DND-41 (cell line): ENCODE data around the gene EBPL.
"Not testable (repeated sequence)": the region's sequence is repeated elsewhere in the genome, so short reads cannot be mapped to it uniquely, and the experiment has no call there.

ENCODE experiments used
- ATAC-seq: fragments of 200-7000 bp; cut with Tn5 transposase; 3 replicates; pipeline ENCODE4 v1.9.1; 2021; ENCODE audit warnings: low read depth; ENCODE audit not compliant: insufficient read depth
- DNase-seq: peaks from one replicate; pipeline ENCODE4 v3.0.0-alpha.2; 2020
- H2AFZ ChIP-seq: 2 replicates; pipeline ENCODE4 v1.6.0; 2012; ENCODE audit warnings: low read depth, low read length
- H3K27ac ChIP-seq: 2 replicates; pipeline ENCODE4 v1.5.1; 2012; ENCODE audit warnings: low read length, inconsistent platforms
- H3K27me3 ChIP-seq: fragments of 200-600 bp; sonication (generic); 2 replicates; pipeline ENCODE4 v1.6.0; 2012; ENCODE audit warnings: low read length, mild to moderate bottlenecking, inconsistent platforms; ENCODE audit not compliant: insufficient read depth, poor library complexity
- H3K36me3 ChIP-seq: 2 replicates; pipeline ENCODE4 v1.5.1; 2012; ENCODE audit warnings: low read length, inconsistent platforms; ENCODE audit not compliant: insufficient read depth
- H3K4me1 ChIP-seq: 2 replicates; pipeline ENCODE4 v1.5.1; 2012; ENCODE audit warnings: mild to moderate bottlenecking, low read length; ENCODE audit not compliant: insufficient read depth
- H3K4me2 ChIP-seq: 2 replicates; pipeline ENCODE4 v1.6.0; 2012; ENCODE audit warnings: mild to moderate bottlenecking, moderate library complexity, low read length, inconsistent platforms; ENCODE audit not compliant: insufficient read depth
- H3K4me3 ChIP-seq, 2 experiments: fragments of 200-600 bp in 1 of 2; shearing (Covaris generic) in 1 of 2; 2 replicates each; pipeline ENCODE4 v1.5.1; 2012 to 2016; ENCODE audit warnings: inconsistent platforms in 2 of 2, low read length in 2 of 2, mild to moderate bottlenecking in 2 of 2, low read depth in 1 of 2, moderate library complexity in 1 of 2
- H3K79me2 ChIP-seq: 2 replicates; pipeline ENCODE4 v1.6.0; 2012; ENCODE audit warnings: low read length, inconsistent platforms; ENCODE audit not compliant: insufficient read depth
- H3K9ac ChIP-seq: 2 replicates; pipeline ENCODE4 v1.6.0; 2012; ENCODE audit warnings: low read depth, mild to moderate bottlenecking, inconsistent platforms, low read length, moderate library complexity
- H3K9me3 ChIP-seq: 2 replicates; pipeline ENCODE4 v1.5.1; 2012; ENCODE audit warnings: low read length, moderate library complexity, mild to moderate bottlenecking, inconsistent platforms; ENCODE audit not compliant: insufficient read depth, severe bottlenecking
- H4K20me1 ChIP-seq: 2 replicates; pipeline ENCODE4 v1.6.0; 2012; ENCODE audit warnings: low read length; ENCODE audit not compliant: insufficient read depth
- EZH2 ChIP-seq: IDR thresholded peaks from 3 replicates; pipeline ENCODE4 v1.6.1; 2012; ENCODE audit warnings: borderline replicate concordance, low read depth, mild to moderate bottlenecking, moderate library complexity, low read length, inconsistent platforms; ENCODE audit not compliant: severe bottlenecking
- TF ChIP-seq, protein P1 (sequence below): IDR thresholded peaks from 2 replicates; pipeline ENCODE4 v1.5.1; 2012; ENCODE audit warnings: borderline replicate concordance, low read length, moderate library complexity, mild to moderate bottlenecking; ENCODE audit not compliant: poor library complexity, severe bottlenecking; ENCODE audit errors: extremely low read depth

Gene EBPL

DNA sequence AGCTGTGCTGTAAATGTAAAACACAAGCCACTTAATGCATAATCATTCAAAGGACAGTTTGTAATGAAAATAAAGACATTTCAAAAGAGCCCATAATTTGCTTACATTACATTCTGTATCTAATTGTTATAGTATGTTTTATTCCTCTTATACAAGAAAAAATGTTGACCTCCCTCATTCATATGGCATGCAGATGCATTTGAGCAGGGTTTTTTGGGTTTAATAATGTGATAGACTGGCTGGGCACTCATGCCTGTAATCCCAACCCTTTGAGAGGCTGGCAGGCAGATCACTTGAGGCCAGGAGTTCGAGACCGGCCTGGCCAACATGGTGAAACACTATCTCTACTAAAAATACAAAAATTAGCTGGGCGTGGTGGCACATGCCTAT lies 74.6 kb downstream of the EBPL start:
- Histone ChIP-seq H3K4me1 (no peaks in the 10 kb centered on the region), H3K4me2 (no peak overlapping the region), H3K9me3 (no peaks in the 10 kb centered on the region), H4K20me1 (no peaks in the 10 kb centered on the region), H3K27ac (no peak overlapping the region), H3K79me2 (no peaks in the 10 kb centered on the region), H3K9ac (no peak overlapping the region), H2AFZ (no peak overlapping the region), H3K27me3 (no peaks in the 10 kb centered on the region), H3K4me3 (no peak overlapping the region), H3K36me3 (no peaks in the 10 kb centered on the region)
- TF ChIP-seq, protein P1, sequence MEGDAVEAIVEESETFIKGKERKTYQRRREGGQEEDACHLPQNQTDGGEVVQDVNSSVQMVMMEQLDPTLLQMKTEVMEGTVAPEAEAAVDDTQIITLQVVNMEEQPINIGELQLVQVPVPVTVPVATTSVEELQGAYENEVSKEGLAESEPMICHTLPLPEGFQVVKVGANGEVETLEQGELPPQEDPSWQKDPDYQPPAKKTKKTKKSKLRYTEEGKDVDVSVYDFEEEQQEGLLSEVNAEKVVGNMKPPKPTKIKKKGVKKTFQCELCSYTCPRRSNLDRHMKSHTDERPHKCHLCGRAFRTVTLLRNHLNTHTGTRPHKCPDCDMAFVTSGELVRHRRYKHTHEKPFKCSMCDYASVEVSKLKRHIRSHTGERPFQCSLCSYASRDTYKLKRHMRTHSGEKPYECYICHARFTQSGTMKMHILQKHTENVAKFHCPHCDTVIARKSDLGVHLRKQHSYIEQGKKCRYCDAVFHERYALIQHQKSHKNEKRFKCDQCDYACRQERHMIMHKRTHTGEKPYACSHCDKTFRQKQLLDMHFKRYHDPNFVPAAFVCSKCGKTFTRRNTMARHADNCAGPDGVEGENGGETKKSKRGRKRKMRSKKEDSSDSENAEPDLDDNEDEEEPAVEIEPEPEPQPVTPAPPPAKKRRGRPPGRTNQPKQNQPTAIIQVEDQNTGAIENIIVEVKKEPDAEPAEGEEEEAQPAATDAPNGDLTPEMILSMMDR = no peak
- TF ChIP-seq EZH2 = no peak
- no peak for ATAC-seq
- no peak for DNase-seq

DNA sequence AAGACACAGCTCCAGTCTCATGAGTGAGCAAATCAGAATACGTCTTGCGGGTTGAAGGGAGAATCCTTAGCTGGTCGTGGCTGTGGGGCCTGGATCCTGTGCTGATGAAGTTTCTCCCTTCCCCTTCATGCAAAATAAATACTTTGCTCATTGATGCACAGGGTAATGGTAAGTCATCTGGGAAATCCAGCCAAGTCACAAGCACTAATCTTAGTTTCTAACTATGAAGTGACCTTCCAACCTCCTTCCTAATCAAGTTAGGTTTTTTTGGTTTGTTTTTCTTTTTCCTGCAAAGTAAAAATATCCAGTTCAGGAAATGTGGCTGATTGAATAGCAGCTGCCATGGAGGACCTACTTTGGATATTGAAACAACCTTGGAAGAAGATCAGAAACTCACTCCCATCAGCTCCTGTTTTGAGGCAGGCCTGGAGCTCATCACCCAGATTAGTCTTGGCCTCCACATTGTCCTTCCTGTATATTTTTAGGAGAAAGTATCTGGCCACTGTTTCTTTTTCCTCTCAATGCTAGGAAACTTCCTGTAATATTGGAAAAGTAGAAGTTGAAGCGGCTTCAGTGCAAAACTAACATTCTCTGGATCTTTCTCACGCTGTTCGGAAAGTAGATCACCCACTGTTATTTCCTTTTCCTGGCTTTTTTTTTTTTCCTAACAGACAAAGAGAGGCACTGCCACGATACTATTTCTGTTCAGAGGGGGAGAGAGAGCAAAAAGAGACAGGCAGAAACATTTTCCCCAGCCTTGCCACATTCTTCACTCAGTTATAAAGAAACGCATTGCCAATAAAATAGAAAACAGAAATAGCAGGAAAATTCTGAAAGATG lies 75.2 kb downstream of the EBPL start:
- no peak for TF ChIP-seq EZH2
- TF ChIP-seq, protein P1 = no peak
- no peaks in the 10 kb centered on the region for H3K9me3 ChIP-seq
- no peak overlapping the region for H3K4me2 ChIP-seq
- no peak overlapping the region for H3K27ac ChIP-seq
- no peaks in the 10 kb centered on the region for H3K4me1 ChIP-seq
- no peaks in the 10 kb centered on the region for H3K36me3 ChIP-seq
- H4K20me1 ChIP-seq = no peaks in the 10 kb centered on the region
- no peaks in the 10 kb centered on the region for H3K27me3 ChIP-seq
- H3K4me3 ChIP-seq = no peak overlapping the region
- no peak overlapping the region for H3K9ac ChIP-seq
- ATAC-seq (no peak), DNase-seq (no peak)
- H2AFZ ChIP-seq = no peak overlapping the region
- no peaks in the 10 kb centered on the region for H3K79me2 ChIP-seq

DNA sequence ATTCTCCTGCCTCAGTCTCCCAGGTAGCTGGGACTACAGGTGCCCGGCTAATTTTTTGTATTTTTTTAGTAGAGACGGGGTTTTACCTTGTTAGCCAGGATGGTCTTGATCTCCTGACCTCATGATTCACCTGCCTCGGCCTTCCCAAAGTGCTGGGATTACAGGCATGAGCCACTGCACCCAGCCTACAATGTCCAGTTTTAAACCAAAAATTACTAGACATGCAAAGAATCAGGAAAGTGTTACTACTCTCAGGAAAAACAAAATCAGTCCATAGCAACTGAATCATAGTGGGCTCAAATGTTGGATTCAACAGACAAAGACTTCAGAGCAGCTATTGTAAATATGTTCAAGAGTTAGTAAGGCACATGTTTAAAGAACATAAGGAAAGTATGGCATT lies 79.2 kb downstream of the EBPL start:
- not testable (repeated sequence) for H3K4me3 ChIP-seq, H3K4me1 ChIP-seq, H3K9me3 ChIP-seq, H3K27me3 ChIP-seq, H3K36me3 ChIP-seq, H3K27ac ChIP-seq, H3K4me2 ChIP-seq, H3K79me2 ChIP-seq, ATAC-seq, H4K20me1 ChIP-seq, DNase-seq, H2AFZ ChIP-seq, H3K9ac ChIP-seq
